T-cell (primary cell): ENCODE results near the gene KIAA1586. TPM values are rescaled to one million over a fixed set of nuclear protein-coding genes. Genes with fewer than 3 reads are reported as not detected.
"Not testable (repeated sequence)": the region's sequence is repeated elsewhere in the genome, so short reads cannot be mapped to it uniquely, and the experiment has no call there.

Experiments used
- ATAC-seq, 4 experiments: fragments of 200-7000 bp in 3 of 4; fragments of 150-1000 bp in 1 of 4; cut with Tn5 transposase; replicated peaks in 1 of 4; 1 replicate in 3 of 4; 2 replicates in 1 of 4; pipeline ENCODE4 v1.10.0; 2021; ENCODE audit warnings: moderate library complexity in 3 of 4, mild to moderate bottlenecking in 2 of 4, moderate number of reproducible peaks in 1 of 4
- CTCF ChIA-PET, 2 donors: fragments of 300-600 bp; sonication (Branson Sonifier 250); formaldehyde crosslinking; loops; one replicate each; lab custom pipeline; 2022; ENCODE audit warnings: antibody characterized with exemption in 2 of 2; lab: Charles Lee
- POLR2A ChIA-PET, 2 donors: fragments of 300-600 bp; sonication (Branson Sonifier 250); formaldehyde crosslinking; loops; one replicate each; lab custom pipeline; 2022; ENCODE audit warnings: antibody characterized with exemption in 2 of 2; lab: Charles Lee
- DNase-seq, 35 experiments: peaks; one replicate each; pipeline versions ENCODE4 v3.0.0 to v3.0.0-alpha.2; 2013 to 2023
- H3K27ac ChIP-seq: one replicate; pipeline ENCODE4 v1.5.1; 2013; ENCODE audit warnings: low read length
- H3K27me3 ChIP-seq, 2 experiments: replicated peaks in 1 of 2; 1 replicate in 1 of 2; 2 replicates in 1 of 2; pipeline versions ENCODE4 v1.6.1 to v1.7.0; 2013; ENCODE audit warnings: low read length in 1 of 2, mixed read lengths in 1 of 2; ENCODE audit not compliant: control insufficient read depth in 2 of 2, insufficient read depth in 2 of 2; ENCODE audit errors: extremely low read depth in 1 of 2
- H3K36me3 ChIP-seq, 2 donors: 1 replicate in 1 of 2; 2 replicates in 1 of 2; pipeline versions ENCODE4 v1.6.1 to v1.7.0; 2013; ENCODE audit warnings: low read length in 1 of 2; ENCODE audit not compliant: control insufficient read depth in 2 of 2, insufficient read depth in 1 of 2; ENCODE audit errors: extremely low read depth in 1 of 2
- H3K4me1 ChIP-seq, 2 experiments: 1 replicate in 1 of 2; 2 replicates in 1 of 2; pipeline versions ENCODE4 v1.6.1 to v1.7.0; 2013; ENCODE audit warnings: low read length in 2 of 2, mixed read lengths in 1 of 2; ENCODE audit not compliant: insufficient read depth in 2 of 2, control insufficient read depth in 1 of 2; ENCODE audit errors: extremely low read depth in 1 of 2
- H3K4me3 ChIP-seq, 2 donors: 1 replicate in 1 of 2; 2 replicates in 1 of 2; pipeline versions ENCODE4 v1.5.1 to v1.7.0; 2013; ENCODE audit warnings: mild to moderate bottlenecking in 2 of 2, low read length in 1 of 2, moderate library complexity in 1 of 2; ENCODE audit not compliant: control insufficient read depth in 1 of 2; ENCODE audit errors: extremely low read depth in 1 of 2
- H3K9me3 ChIP-seq: 2 replicates; pipeline ENCODE4 v1.7.0; 2013
- H3K27ac Mint-ChIP-seq, 2 donors: one replicate each; pipeline ENCODE4 v1.8.0; 2020 to 2021; ENCODE audit warnings: mild to moderate bottlenecking in 2 of 2, mixed read lengths in 2 of 2
- H3K27me3 Mint-ChIP-seq, 2 donors: one replicate each; pipeline ENCODE4 v1.8.0; 2021 to 2022; ENCODE audit warnings: mixed read lengths in 2 of 2
- H3K36me3 Mint-ChIP-seq: one replicate; pipeline ENCODE4 v1.8.0; 2021; ENCODE audit warnings: mixed read lengths
- H3K4me1 Mint-ChIP-seq, 3 donors: one replicate each; pipeline ENCODE4 v1.8.0; 2020 to 2022; ENCODE audit warnings: mixed read lengths in 3 of 3, mild to moderate bottlenecking in 1 of 3
- H3K4me3 Mint-ChIP-seq, 3 donors: one replicate each; pipeline ENCODE4 v1.8.0; 2020 to 2022; ENCODE audit warnings: mild to moderate bottlenecking in 3 of 3, mixed read lengths in 3 of 3, moderate library complexity in 3 of 3
- H3K9me3 Mint-ChIP-seq, 3 donors: one replicate each; pipeline ENCODE4 v1.8.0; 2020 to 2022; ENCODE audit warnings: mixed read lengths in 3 of 3
- WGBS: methylation state at CpG from one replicate; pipeline ENCODE4 v1.1.5; 2013; ENCODE audit warnings: missing lambda C conversion rate; ENCODE audit not compliant: insufficient coverage; 5-methylcytosine and 5-hydroxymethylcytosine counted together
- total RNA-seq, 35 experiments: library from RNA in 6 of 35; stranded (reverse) in 6 of 35; fragments of 120-200 nt in 1 of 35; gene quantifications; one replicate each; pipeline versions ENCODE4 v1.2.1 to v1.2.4 and lab custom pipeline; 2013 to 2026

KIAA1586 gene
- total RNA-seq = 10 to 100 TPM; 12.5 to 20.5 (median 15.2) TPM
- total RNA-seq (2013) = 15.8 TPM
- total RNA-seq (lab: John Stamatoyannopoulos, UW) = 11.0 to 30.7 (median 20.0) reads per million in 29 experiments

- peak within 1 kb of the TSS; percentile 35 to 67 for H3K4me3 ChIP-seq
- not testable (repeated sequence) for H3K36me3 ChIP-seq, H3K27me3 ChIP-seq, H3K9me3 ChIP-seq, H3K9me3 Mint-ChIP-seq, H3K27me3 Mint-ChIP-seq
- Mint-ChIP-seq H3K36me3 (peaks cover 13% of the 10 kb centered on the region), H3K27ac (peak within 1 kb of the TSS; percentile 90 to 91), H3K4me1 (peaks cover 30 to 33% (median 32%) of the 10 kb centered on the region in 3 donors), H3K4me3 (peak within 1 kb of the TSS; percentile 96 to 98 (median 97))
- ChIA-PET CTCF (interaction anchor here (0.6 to 1.4 kb wide), 5 partner anchors 25 to 270 kb away, joined by 3 to 5 read pairs (median 3); no protein-coding TSS in a partner anchor), POLR2A (interaction anchor here in 1 of 2 donors (0.6 kb wide), 3 partner anchors 11 to 71 kb away, joined by 3 read pairs; no protein-coding TSS in a partner anchor)
- H3K27ac ChIP-seq = peak within 1 kb of the TSS; percentile 27
- WGBS = under 1% methylated on average over 30 of the region's 78 CpGs
- DNase-seq = peak; percentile 49 to 86 (median 65)
- H3K4me1 ChIP-seq = peaks cover 4 to 10% of the 10 kb centered on the region in 2 experiments
- peak; percentile 91 to 96 (median 94) for ATAC-seq
These were observed at the start of gene KIAA1586 for GRCh38 chr6:57046332-57047256. TSS of gene KIAA1586 (plus strand) at chr6:57046693. CDS start at chr6:57046756, 63 bp downstream.

GRCh38 chr6:56999049-56999448, 47.4 kb upstream of the KIAA1586 start:
- no peak overlapping the region for H3K27ac Mint-ChIP-seq

GRCh38 chr6:56999748-57000147, 46.7 kb upstream of the KIAA1586 start:
- ATAC-seq, H3K9me3 ChIP-seq, H3K4me3 ChIP-seq, H3K4me1 Mint-ChIP-seq, DNase-seq, H3K36me3 ChIP-seq, H3K36me3 Mint-ChIP-seq, H3K27ac Mint-ChIP-seq, CTCF ChIA-PET, H3K9me3 Mint-ChIP-seq, H3K27ac ChIP-seq, H3K4me3 Mint-ChIP-seq, POLR2A ChIA-PET, H3K4me1 ChIP-seq: not testable (repeated sequence)
- H3K27me3 ChIP-seq = peaks cover 0 to 13% of the 10 kb centered on the region in 2 experiments
- H3K27me3 Mint-ChIP-seq = peaks cover 12 to 18% of the 10 kb centered on the region in 2 donors
- WGBS = 93% methylated on average over 13 of the region's 18 CpGs

More at GRCh38 chr6:56999049-56999448, 47.4 kb upstream of the KIAA1586 start:
- H3K4me1 Mint-ChIP-seq = no peaks in the 10 kb centered on the region
- H3K4me3 ChIP-seq = no peak overlapping the region
- DNase-seq (no peak), ATAC-seq (no peak)
- H3K9me3 Mint-ChIP-seq = peaks cover 0 to 3% (median 0%) of the 10 kb centered on the region in 3 donors
- no peaks in the 10 kb centered on the region for H3K36me3 ChIP-seq
- peaks cover 0 to 13% of the 10 kb centered on the region in 2 experiments for H3K27me3 ChIP-seq
- peaks cover 12 to 18% of the 10 kb centered on the region in 2 donors for H3K27me3 Mint-ChIP-seq
- no peak overlapping the region for H3K27ac ChIP-seq
- no peak overlapping the region for H3K4me3 Mint-ChIP-seq
- H3K36me3 Mint-ChIP-seq = no peaks in the 10 kb centered on the region
- no peaks in the 10 kb centered on the region for H3K9me3 ChIP-seq
- H3K4me1 ChIP-seq = no peaks in the 10 kb centered on the region
- POLR2A ChIA-PET = no interaction called here
- CTCF ChIA-PET = no interaction called here

GRCh38 chr6:57002197-57002596, 44.3 kb upstream of the KIAA1586 start:
- Mint-ChIP-seq H3K4me3 (no peak overlapping the region), H3K27me3 (peaks cover 13% of the 10 kb centered on the region in 2 donors), H3K36me3 (no peaks in the 10 kb centered on the region), H3K9me3 (peaks cover 0 to 3% (median 0%) of the 10 kb centered on the region in 3 donors), H3K27ac (no peak overlapping the region), H3K4me1 (no peaks in the 10 kb centered on the region)
- ATAC-seq (no peak), DNase-seq (no peak)
- H3K27me3 ChIP-seq = peaks cover 0 to 13% of the 10 kb centered on the region in 2 experiments
- no peaks in the 10 kb centered on the region for H3K9me3 ChIP-seq
- no peaks in the 10 kb centered on the region for H3K4me1 ChIP-seq
- POLR2A ChIA-PET = no interaction called here
- CTCF ChIA-PET = no interaction called here
- H3K36me3 ChIP-seq = no peaks in the 10 kb centered on the region
- H3K4me3 ChIP-seq = no peak overlapping the region
- no peak overlapping the region for H3K27ac ChIP-seq

GRCh38 chr6:57004292-57004691, 42.2 kb upstream of the KIAA1586 start:
- H3K36me3 ChIP-seq = no peaks in the 10 kb centered on the region
- H3K27me3 ChIP-seq = peaks cover 0 to 5% of the 10 kb centered on the region in 2 experiments
- Mint-ChIP-seq H3K9me3 (no peaks in the 10 kb centered on the region), H3K4me3 (no peak overlapping the region), H3K27me3 (peaks cover 11 to 13% of the 10 kb centered on the region in 2 donors), H3K27ac (no peak overlapping the region), H3K4me1 (no peaks in the 10 kb centered on the region), H3K36me3 (no peaks in the 10 kb centered on the region)
- no peaks in the 10 kb centered on the region for H3K4me1 ChIP-seq
- H3K4me3 ChIP-seq = no peak overlapping the region
- no peak overlapping the region for H3K27ac ChIP-seq
- ATAC-seq (no peak), DNase-seq (no peak)
- CTCF ChIA-PET = interaction anchor here in 1 of 2 donors (0.8 kb wide), 1 partner anchor 11 kb away, joined by 4 read pairs; no protein-coding TSS in a partner anchor
- WGBS = 95% methylated on average over 9 of the region's 14 CpGs
- no peaks in the 10 kb centered on the region for H3K9me3 ChIP-seq
- POLR2A ChIA-PET = interaction anchor here (0.6 to 0.7 kb wide), 2 partner anchors 316 to 358 kb away, joined by 5 to 10 read pairs; no protein-coding TSS in a partner anchor

GRCh38 chr6:57006101-57006500, 40.4 kb upstream of the KIAA1586 start:
- no peaks in the 10 kb centered on the region for H3K9me3 ChIP-seq
- 94% methylated on average over 2 of the region's 3 CpGs for WGBS
- no peaks in the 10 kb centered on the region for H3K4me1 ChIP-seq
- POLR2A ChIA-PET = no interaction called here
- H3K4me3 ChIP-seq = no peak overlapping the region
- Mint-ChIP-seq H3K4me3 (no peak overlapping the region), H3K9me3 (no peaks in the 10 kb centered on the region), H3K36me3 (no peaks in the 10 kb centered on the region), H3K27me3 (peaks cover 8 to 13% of the 10 kb centered on the region in 2 donors), H3K4me1 (no peaks in the 10 kb centered on the region), H3K27ac (no peak overlapping the region)
- CTCF ChIA-PET = no interaction called here
- DNase-seq = no peak
- H3K36me3 ChIP-seq = no peaks in the 10 kb centered on the region
- no peak overlapping the region for H3K27ac ChIP-seq
- H3K27me3 ChIP-seq = no peaks in the 10 kb centered on the region
- no peak for ATAC-seq
